Thoracic aorta (tissue), 2 donors: ENCODE measurements around the gene ALOX5. TPM values are rescaled to one million over a fixed set of nuclear protein-coding genes. Genes with fewer than 3 reads are reported as not detected.

Source experiments
- ATAC-seq: fragments of 150-250 bp; one replicate; pipeline ENCODE4 v1.8.0; 2017; ENCODE audit warnings: low read depth; ENCODE audit not compliant: insufficient number of reproducible peaks, low FRiP score
- DNase-seq: peaks from one replicate; pipeline ENCODE4 v3.0.0-alpha.2; 2020; ENCODE audit warnings: low spot score
- H3K27ac ChIP-seq, 2 donors: fragments of 200-600 bp; sonication (generic); 1 replicate in 1 of 2; 2 replicates in 1 of 2; pipeline ENCODE4 v1.5.1; 2016; ENCODE audit warnings: mild to moderate bottlenecking in 2 of 2, moderate library complexity in 2 of 2
- H3K27me3 ChIP-seq: fragments of 200-600 bp; sonication (generic); replicated peaks from 2 replicates; pipeline ENCODE4 v1.6.0; 2016; ENCODE audit warnings: mild to moderate bottlenecking; ENCODE audit not compliant: insufficient read depth
- H3K36me3 ChIP-seq: fragments of 200-600 bp; sonication (generic); one replicate; pipeline ENCODE4 v1.5.1; 2016
- H3K4me1 ChIP-seq, 2 donors: fragments of 200-600 bp; sonication (generic); 1 replicate in 1 of 2; 2 replicates in 1 of 2; pipeline versions ENCODE4 v1.5.1 to v1.6.0; 2016; ENCODE audit warnings: low read depth in 2 of 2, mild to moderate bottlenecking in 1 of 2; ENCODE audit not compliant: control insufficient read depth in 1 of 2
- H3K4me3 ChIP-seq: fragments of 200-600 bp; sonication (generic); 2 replicates; pipeline ENCODE4 v1.5.1; 2016; ENCODE audit warnings: mild to moderate bottlenecking
- H3K9me3 ChIP-seq: fragments of 200-600 bp; sonication (generic); 2 replicates; pipeline ENCODE4 v1.5.1; 2016
- CTCF ChIP-seq: fragments of 200-600 bp; sonication (generic); IDR thresholded peaks from one replicate; pipeline ENCODE4 v1.5.1; 2019; ENCODE audit warnings: antibody characterized with exemption
- total RNA-seq, 2 donors: library from RNA; depleted of rRNA; stranded (reverse); fragments of >200 nt; gene quantifications; one replicate each; pipeline versions ENCODE4 v1.1.0 to v1.2.3, GENCODE V29; 2016

The ALOX5 gene
- total RNA-seq, 2 donors from 2014 or later: 64.1 to 69.7 TPM

- no peaks in the 10 kb centered on the region for H3K36me3 ChIP-seq
- H3K4me1 ChIP-seq: no peaks in the 10 kb centered on the region
- ATAC-seq: no peak
- no peak for DNase-seq
- no peak overlapping the region for H3K27ac ChIP-seq
- H3K27me3 ChIP-seq: no peaks in the 10 kb centered on the region
- no peak for TF ChIP-seq CTCF
- no peak overlapping the region for H3K4me3 ChIP-seq
- H3K9me3 ChIP-seq: no peaks in the 10 kb centered on the region
Observed at GRCh38 chr10:45438466-45439090, 64.6 kb downstream of the ALOX5 start.

GRCh38 chr10:45439365-45439764, 65.3 kb downstream of the ALOX5 start:
- DNase-seq (no peak), ATAC-seq (no peak)
- no peaks in the 10 kb centered on the region for H3K9me3 ChIP-seq

GRCh38 chr10:45439873-45440272, 65.9 kb downstream of the ALOX5 start:
- Histone ChIP-seq H3K27me3 (no peaks in the 10 kb centered on the region), H3K4me1 (no peaks in the 10 kb centered on the region), H3K36me3 (no peaks in the 10 kb centered on the region), H3K4me3 (no peak overlapping the region), H3K27ac (no peak overlapping the region), H3K9me3 (no peaks in the 10 kb centered on the region)
- TF ChIP-seq CTCF: no peak
- ATAC-seq (no peak), DNase-seq (no peak)

More at GRCh38 chr10:45439365-45439764, 65.3 kb downstream of the ALOX5 start:
- H3K27ac ChIP-seq: no peak overlapping the region
- no peak for TF ChIP-seq CTCF
- H3K27me3 ChIP-seq: no peaks in the 10 kb centered on the region
- H3K4me1 ChIP-seq: no peaks in the 10 kb centered on the region
- H3K36me3 ChIP-seq: no peaks in the 10 kb centered on the region
- no peak overlapping the region for H3K4me3 ChIP-seq

- Histone ChIP-seq H3K9me3 (no peaks in the 10 kb centered on the region), H3K4me1 (no peaks in the 10 kb centered on the region), H3K36me3 (no peaks in the 10 kb centered on the region), H3K27me3 (no peaks in the 10 kb centered on the region), H3K27ac (no peak overlapping the region), H3K4me3 (no peak overlapping the region)
- DNase-seq (no peak), ATAC-seq (no peak)
- TF ChIP-seq CTCF: no peak
Observed at GRCh38 chr10:45440511-45441062, 66.6 kb downstream of the ALOX5 start.

- Histone ChIP-seq H3K27ac (no peak overlapping the region), H3K4me3 (no peak overlapping the region), H3K27me3 (no peaks in the 10 kb centered on the region), H3K4me1 (no peaks in the 10 kb centered on the region), H3K9me3 (no peaks in the 10 kb centered on the region), H3K36me3 (no peaks in the 10 kb centered on the region)
- TF ChIP-seq CTCF: no peak
- ATAC-seq: no peak
- DNase-seq: no peak
Observed at GRCh38 chr10:45441239-45442190, 67.5 kb downstream of the ALOX5 start.
